Testis (tissue), 3 donors: ENCODE data around the gene CACNA1E. TPM values are rescaled to one million over a fixed set of nuclear protein-coding genes. Genes with fewer than 3 reads are reported as not detected.

ENCODE experiments used
- DNase-seq: peaks from one replicate; pipeline ENCODE4 v3.0.0-alpha.2; 2019
- H3K27ac ChIP-seq, 2 donors: fragments of 200-600 bp; sonication (generic); one replicate each; pipeline ENCODE4 v1.5.1; 2019
- H3K27me3 ChIP-seq: fragments of 200-600 bp; sonication (generic); one replicate; pipeline ENCODE4 v1.5.1; 2019
- H3K36me3 ChIP-seq: fragments of 200-600 bp; sonication (generic); one replicate; pipeline ENCODE4 v1.5.1; 2017; ENCODE audit warnings: low read depth; ENCODE audit errors: missing control alignments
- H3K4me1 ChIP-seq: fragments of 200-600 bp; sonication (generic); one replicate; pipeline ENCODE4 v1.5.1; 2019
- H3K4me3 ChIP-seq, 2 donors: fragments of 200-600 bp; sonication (generic); one replicate each; pipeline ENCODE4 v1.5.1; 2017 to 2019
- H3K9me3 ChIP-seq: fragments of 200-600 bp; sonication (generic); one replicate; pipeline ENCODE4 v1.5.1; 2017
- POLR2A ChIP-seq: fragments of 450-650 bp; IDR thresholded peaks from one replicate; pipeline ENCODE4 v1.6.1; 2017; ENCODE audit warnings: antibody characterized with exemption, mild to moderate bottlenecking, moderate library complexity
- WGBS, 2 donors: methylation state at CpG; one replicate each; pipeline ENCODE4 v1.1.5; 2018; 5-methylcytosine and 5-hydroxymethylcytosine counted together
- intact Hi-C: fragments of 100-400 bp; cut with DNase I; formaldehyde crosslinking; loops from one replicate; pipeline ENCODE4 v1.15.1; 2023; ENCODE audit warnings: low total_unique reads
- polyA plus RNA-seq: library from polyadenylated mRNA; stranded (reverse); fragments of 350-450 nt; fragmentation: Illumina TruSeq; extraction: RNeasy Lipid Tissue Mini Kit (QIAGEN cat#74804); gene quantifications from one replicate; pipeline ENCODE4 v1.2.3, GENCODE V29; 2014; ENCODE audit warnings: low read depth, low replicate concordance; ENCODE audit not compliant: insufficient read depth
- total RNA-seq, 2 donors: library from RNA; depleted of rRNA; stranded (reverse); fragments of >200 nt; gene quantifications; one replicate each; pipeline ENCODE4 v1.2.3, GENCODE V29; 2016
- TF ChIP-seq, protein P1 (sequence below), 3 experiments: fragments of 450-650 bp in 2 of 3; fragments of 200-600 bp in 1 of 3; sonication (generic) in 1 of 3; IDR thresholded peaks; one replicate each; pipeline ENCODE4 v1.5.1; 2016 to 2019; ENCODE audit warnings: antibody characterized with exemption in 3 of 3, mild to moderate bottlenecking in 2 of 3, moderate library complexity in 1 of 3

The CACNA1E gene
- total and polyA plus RNA-seq, 3 donors from 2014 or later: 2.4 to 12.6 (median 9.1) TPM

DNA sequence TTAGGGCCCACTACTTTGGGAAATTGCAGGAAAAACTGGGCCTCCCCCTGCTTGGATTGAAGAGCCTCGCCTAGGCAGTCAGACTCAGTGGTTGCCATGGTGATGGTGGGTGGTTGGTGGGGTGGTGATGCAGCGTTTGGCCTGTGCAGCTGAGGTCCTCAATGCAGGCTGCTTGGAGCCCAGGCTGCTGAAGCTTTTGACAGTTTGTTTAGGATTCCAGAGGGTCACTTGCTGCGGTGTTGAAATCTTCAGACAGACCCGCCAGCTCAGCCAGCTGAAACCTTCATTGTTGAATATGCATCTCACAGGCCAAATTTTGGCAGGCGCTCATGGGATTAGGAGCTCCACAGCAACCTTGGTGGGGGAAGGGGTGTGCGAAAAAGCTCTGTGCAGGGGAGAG, 67.9 kb downstream of the CACNA1E start:
- no peaks in the 10 kb centered on the region for H3K36me3 ChIP-seq
- intact Hi-C loops: no loop called here
- no peak overlapping the region for H3K27ac ChIP-seq
- 20 to 64% methylated on average over 2 to 6 of the region's 6 CpGs for WGBS, 2 donors
- TF ChIP-seq, protein P1, sequence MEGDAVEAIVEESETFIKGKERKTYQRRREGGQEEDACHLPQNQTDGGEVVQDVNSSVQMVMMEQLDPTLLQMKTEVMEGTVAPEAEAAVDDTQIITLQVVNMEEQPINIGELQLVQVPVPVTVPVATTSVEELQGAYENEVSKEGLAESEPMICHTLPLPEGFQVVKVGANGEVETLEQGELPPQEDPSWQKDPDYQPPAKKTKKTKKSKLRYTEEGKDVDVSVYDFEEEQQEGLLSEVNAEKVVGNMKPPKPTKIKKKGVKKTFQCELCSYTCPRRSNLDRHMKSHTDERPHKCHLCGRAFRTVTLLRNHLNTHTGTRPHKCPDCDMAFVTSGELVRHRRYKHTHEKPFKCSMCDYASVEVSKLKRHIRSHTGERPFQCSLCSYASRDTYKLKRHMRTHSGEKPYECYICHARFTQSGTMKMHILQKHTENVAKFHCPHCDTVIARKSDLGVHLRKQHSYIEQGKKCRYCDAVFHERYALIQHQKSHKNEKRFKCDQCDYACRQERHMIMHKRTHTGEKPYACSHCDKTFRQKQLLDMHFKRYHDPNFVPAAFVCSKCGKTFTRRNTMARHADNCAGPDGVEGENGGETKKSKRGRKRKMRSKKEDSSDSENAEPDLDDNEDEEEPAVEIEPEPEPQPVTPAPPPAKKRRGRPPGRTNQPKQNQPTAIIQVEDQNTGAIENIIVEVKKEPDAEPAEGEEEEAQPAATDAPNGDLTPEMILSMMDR (IDR thresholded peaks at IDR 0.05): no peak
- TF ChIP-seq POLR2A: no peak
- no peaks in the 10 kb centered on the region for H3K4me1 ChIP-seq
- no peaks in the 10 kb centered on the region for H3K9me3 ChIP-seq
- no peaks in the 10 kb centered on the region for H3K27me3 ChIP-seq
- H3K4me3 ChIP-seq: no peak overlapping the region
- no peak for DNase-seq

DNA sequence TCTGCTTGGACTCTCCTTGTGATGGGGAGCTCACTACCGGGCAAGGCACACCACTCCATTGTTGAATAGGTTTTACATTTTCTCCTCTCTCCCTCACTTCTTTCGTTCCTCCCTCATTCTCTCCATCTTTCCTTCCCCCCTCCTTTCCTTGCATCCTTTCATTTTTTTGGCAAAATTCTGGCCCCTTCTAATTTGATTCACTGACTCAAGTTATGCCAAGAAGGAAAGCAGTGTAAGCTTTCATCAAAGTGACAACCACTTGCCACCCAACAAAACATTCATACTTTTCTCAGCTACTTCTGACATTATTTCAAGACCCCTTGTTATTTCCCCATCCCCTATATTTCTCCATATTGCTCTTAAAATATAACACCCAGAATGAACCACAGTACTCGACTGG, 68.4 kb downstream of the CACNA1E start:
- no peak for TF ChIP-seq POLR2A
- TF ChIP-seq, protein P1 (IDR thresholded peaks at IDR 0.05): no peak
- WGBS, 2 donors: 88 to 90% methylated on average over 3 of the region's 3 CpGs
- H3K4me1 ChIP-seq: no peaks in the 10 kb centered on the region
- no peaks in the 10 kb centered on the region for H3K9me3 ChIP-seq
- intact Hi-C loops: no loop called here
- no peaks in the 10 kb centered on the region for H3K27me3 ChIP-seq
- no peak overlapping the region for H3K27ac ChIP-seq
- no peak for DNase-seq
- H3K4me3 ChIP-seq: no peak overlapping the region
- no peaks in the 10 kb centered on the region for H3K36me3 ChIP-seq

DNA sequence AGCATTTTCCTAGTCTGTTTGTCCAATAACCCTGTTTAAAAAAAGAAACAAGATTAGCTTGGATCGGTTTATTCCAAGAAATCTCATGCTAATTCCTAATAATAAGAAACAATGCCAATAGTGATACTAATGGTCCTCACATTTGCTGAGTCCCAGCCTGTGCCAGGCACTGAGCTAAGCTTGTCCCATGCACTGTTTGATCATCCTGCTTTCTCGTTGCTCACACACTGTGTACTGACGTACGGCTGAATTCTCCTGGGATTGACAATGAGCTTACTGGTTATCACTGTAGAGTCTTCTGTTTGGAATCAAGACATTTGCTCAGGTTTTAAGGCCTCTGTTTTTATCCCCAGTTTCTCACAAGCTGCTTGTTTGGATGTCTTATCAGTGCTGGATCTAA, 71.1 kb downstream of the CACNA1E start:
- TF ChIP-seq, protein P1 (IDR thresholded peaks at IDR 0.05): no peak
- TF ChIP-seq POLR2A: no peak
- H3K9me3 ChIP-seq: no peaks in the 10 kb centered on the region
- no peaks in the 10 kb centered on the region for H3K36me3 ChIP-seq
- no peaks in the 10 kb centered on the region for H3K27me3 ChIP-seq
- H3K27ac ChIP-seq: no peak overlapping the region
- H3K4me3 ChIP-seq: no peak overlapping the region
- WGBS, 2 donors: 41 to 64% methylated on average over 4 of the region's 4 CpGs
- intact Hi-C loops: no loop called here
- DNase-seq: no peak
- no peaks in the 10 kb centered on the region for H3K4me1 ChIP-seq

- intact Hi-C loops: no loop called here
- Histone ChIP-seq H3K36me3 (no peaks in the 10 kb centered on the region), H3K27me3 (no peaks in the 10 kb centered on the region), H3K27ac (no peak overlapping the region), H3K4me1 (no peaks in the 10 kb centered on the region), H3K9me3 (no peaks in the 10 kb centered on the region), H3K4me3 (no peak overlapping the region)
- no peak for DNase-seq
- 31 to 40% methylated on average over 2 of the region's 2 CpGs for WGBS, 2 donors
- TF ChIP-seq, protein P1 (IDR thresholded peaks at IDR 0.05): no peak
- no peak for TF ChIP-seq POLR2A
Measured at GRCh38 chr1:181556631-181557030, 73.3 kb downstream of the CACNA1E start.

DNA sequence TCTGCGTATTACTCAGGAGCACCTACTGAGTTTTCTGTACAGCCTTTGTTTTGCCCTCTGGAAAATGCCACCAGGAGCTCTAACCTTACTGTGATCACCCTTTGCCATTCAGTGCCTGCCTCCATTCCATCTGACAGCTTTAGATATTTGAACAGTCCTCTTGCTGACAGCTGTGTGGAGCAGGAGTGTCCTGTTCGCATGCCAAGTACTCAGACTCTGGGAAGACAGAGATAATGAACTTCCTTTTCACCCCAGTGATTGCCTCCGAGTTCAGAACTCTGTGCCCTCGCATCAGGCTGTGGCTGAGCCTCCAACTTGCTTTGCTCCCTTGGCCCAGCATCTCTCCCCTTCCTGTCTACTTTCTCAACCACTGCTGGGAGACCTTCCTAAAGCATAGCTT, 74.0 kb downstream of the CACNA1E start:
- Histone ChIP-seq H3K27me3 (no peaks in the 10 kb centered on the region), H3K4me3 (no peak overlapping the region), H3K4me1 (no peaks in the 10 kb centered on the region), H3K9me3 (no peaks in the 10 kb centered on the region), H3K36me3 (no peaks in the 10 kb centered on the region), H3K27ac (no peak overlapping the region)
- intact Hi-C loops: no loop called here
- DNase-seq: no peak
- TF ChIP-seq, protein P1 (IDR thresholded peaks at IDR 0.05): no peak
- TF ChIP-seq POLR2A: no peak
- WGBS, 2 donors: 40 to 53% methylated on average over 4 of the region's 4 CpGs
